Measurements from ENCODE around the gene ACSL5. TPM values are rescaled to one million over a fixed set of nuclear protein-coding genes. Genes with fewer than 3 reads are reported as not detected.

ACSL5 gene
- total and polyA plus RNA-seq, 2 donors (not counting 1 experiment from before 2014, with no cell fraction given): 31.5 to 36.2 TPM

DNA sequence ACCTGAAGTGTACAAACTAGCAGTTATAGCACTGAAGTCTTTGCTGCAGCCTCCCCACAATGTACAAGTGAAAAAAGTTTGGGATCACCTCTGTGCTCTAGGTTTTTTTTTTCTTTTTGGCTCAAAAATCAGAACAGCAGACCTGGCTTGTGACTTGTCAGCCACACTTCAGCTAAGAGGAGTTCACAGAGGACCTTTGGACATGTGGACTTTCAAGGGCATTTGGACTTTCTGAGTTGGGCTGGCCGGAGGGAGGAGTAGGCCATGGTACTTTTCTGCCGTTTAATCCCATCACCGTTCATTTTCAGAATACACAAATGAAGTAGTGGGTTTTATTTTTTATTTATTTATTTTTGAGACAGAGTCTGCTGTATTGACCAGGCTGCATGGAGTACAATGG, 21.9 kb upstream of the ACSL5 start:
- POLR2A ChIA-PET: no interaction called here
- H3K27me3 Mint-ChIP-seq: no peaks in the 10 kb centered on the region
- CTCF ChIA-PET: no interaction called here

DNA sequence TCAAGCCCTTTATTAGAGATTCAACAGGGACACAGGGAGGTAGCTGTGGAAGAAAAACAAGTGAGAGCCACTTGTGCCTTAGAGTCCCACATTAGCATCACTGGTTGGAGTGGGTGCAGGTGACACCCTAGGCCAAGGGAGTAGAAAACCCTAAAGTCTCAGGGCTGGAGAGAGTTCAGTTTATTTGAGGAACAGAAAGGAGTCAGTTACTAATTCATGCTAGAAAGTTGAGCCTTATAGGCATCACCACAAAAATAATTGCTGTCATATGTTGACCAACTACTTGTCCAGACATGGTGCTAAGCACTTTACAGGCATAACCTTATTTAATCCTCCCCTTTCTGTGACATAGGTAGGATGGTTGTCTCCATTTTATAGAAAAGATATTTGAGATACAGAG, 20.9 kb upstream of the ACSL5 start:
- no peak overlapping the region for H3K27ac Mint-ChIP-seq
- no peaks in the 10 kb centered on the region for H3K4me1 ChIP-seq (ENCODE audit: control insufficient read depth in 2 of 2, insufficient read depth in 2 of 2, low read length in 2 of 2)
- POLR2A ChIA-PET: no interaction called here

More for the DNA sequence above, 21.9 kb upstream of the ACSL5 start:
- no peak for ATAC-seq (ENCODE audit: low read depth)
- WGBS (ENCODE audit: insufficient coverage): no CpG with 5 or more reads among the region's 3 CpGs
- Histone ChIP-seq H3K27ac (ENCODE audit: low read length in 2 of 2) (no peak overlapping the region), H3K4me1 (ENCODE audit: control insufficient read depth in 2 of 2, insufficient read depth in 2 of 2, low read length in 2 of 2) (no peaks in the 10 kb centered on the region), H3K4me2 (replicated peaks; ENCODE audit: low read depth, low read length, poor library complexity, severe bottlenecking) (no peak overlapping the region), H3K4me3 (ENCODE audit: control extremely low read depth in 1 of 5, extremely low read depth in 1 of 5, insufficient read depth in 1 of 5, low read depth in 2 of 5, low read length in 4 of 5) (no peak overlapping the region), H3K79me2 (ENCODE audit: control insufficient read depth, insufficient read depth, low read length) (no peaks in the 10 kb centered on the region), H2AFZ (ENCODE audit: insufficient read depth, low read depth, low read length, poor library complexity, severe bottlenecking) (no peak overlapping the region), H3K9ac (ENCODE audit: low read length) (no peak overlapping the region), H4K20me1 (ENCODE audit: control insufficient read depth, insufficient read depth, low read length, poor library complexity, severe bottlenecking) (no peaks in the 10 kb centered on the region), H3K27me3 (replicated peaks in 1 of 4; ENCODE audit: control extremely low read depth in 1 of 4, control insufficient read depth in 3 of 4, insufficient read depth in 4 of 4, low read length in 3 of 4) (no peaks in the 10 kb centered on the region), H3K9me3 (ENCODE audit: control extremely low read depth in 1 of 3, control insufficient read depth in 2 of 3, insufficient read depth in 1 of 3, low read length in 2 of 3) (peaks cover 0 to 4% (median 0%) of the 10 kb centered on the region in 3 donors), H3K36me3 (replicated peaks in 1 of 2; ENCODE audit: control extremely low read depth in 1 of 2, control insufficient read depth in 1 of 2, extremely low read depth in 1 of 2, insufficient read depth in 2 of 2, low read length in 1 of 2) (no peaks in the 10 kb centered on the region)
- no peak for TF ChIP-seq EZH2 (IDR thresholded peaks at IDR 0.05; ENCODE audit: borderline replicate concordance, insufficient read depth, low read depth, low read length, poor library complexity, severe bottlenecking)
- TF ChIP-seq, protein P1, sequence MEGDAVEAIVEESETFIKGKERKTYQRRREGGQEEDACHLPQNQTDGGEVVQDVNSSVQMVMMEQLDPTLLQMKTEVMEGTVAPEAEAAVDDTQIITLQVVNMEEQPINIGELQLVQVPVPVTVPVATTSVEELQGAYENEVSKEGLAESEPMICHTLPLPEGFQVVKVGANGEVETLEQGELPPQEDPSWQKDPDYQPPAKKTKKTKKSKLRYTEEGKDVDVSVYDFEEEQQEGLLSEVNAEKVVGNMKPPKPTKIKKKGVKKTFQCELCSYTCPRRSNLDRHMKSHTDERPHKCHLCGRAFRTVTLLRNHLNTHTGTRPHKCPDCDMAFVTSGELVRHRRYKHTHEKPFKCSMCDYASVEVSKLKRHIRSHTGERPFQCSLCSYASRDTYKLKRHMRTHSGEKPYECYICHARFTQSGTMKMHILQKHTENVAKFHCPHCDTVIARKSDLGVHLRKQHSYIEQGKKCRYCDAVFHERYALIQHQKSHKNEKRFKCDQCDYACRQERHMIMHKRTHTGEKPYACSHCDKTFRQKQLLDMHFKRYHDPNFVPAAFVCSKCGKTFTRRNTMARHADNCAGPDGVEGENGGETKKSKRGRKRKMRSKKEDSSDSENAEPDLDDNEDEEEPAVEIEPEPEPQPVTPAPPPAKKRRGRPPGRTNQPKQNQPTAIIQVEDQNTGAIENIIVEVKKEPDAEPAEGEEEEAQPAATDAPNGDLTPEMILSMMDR (IDR thresholded peaks at IDR 0.05): no peak
- no peak for DNase-seq
- Mint-ChIP-seq H3K27ac (no peak overlapping the region), H3K9me3 (ENCODE audit: insufficient read depth) (no peaks in the 10 kb centered on the region), H3K4me1 (no peaks in the 10 kb centered on the region), H3K4me3 (no peak overlapping the region)
- intact Hi-C loops (cut with micrococcal nuclease): no loop called here

More for the DNA sequence above, 20.9 kb upstream of the ACSL5 start:
- no peak overlapping the region for H2AFZ ChIP-seq (ENCODE audit: insufficient read depth, low read depth, low read length, poor library complexity, severe bottlenecking)
- H3K36me3 ChIP-seq (replicated peaks in 1 of 2; ENCODE audit: control extremely low read depth in 1 of 2, control insufficient read depth in 1 of 2, extremely low read depth in 1 of 2, insufficient read depth in 2 of 2, low read length in 1 of 2): no peaks in the 10 kb centered on the region
- no peaks in the 10 kb centered on the region for H3K79me2 ChIP-seq (ENCODE audit: control insufficient read depth, insufficient read depth, low read length)
- no peaks in the 10 kb centered on the region for H3K27me3 ChIP-seq (replicated peaks in 1 of 4; ENCODE audit: control extremely low read depth in 1 of 4, control insufficient read depth in 3 of 4, insufficient read depth in 4 of 4, low read length in 3 of 4)
- Mint-ChIP-seq H3K27me3 (no peaks in the 10 kb centered on the region), H3K4me1 (no peaks in the 10 kb centered on the region), H3K9me3 (ENCODE audit: insufficient read depth) (no peaks in the 10 kb centered on the region), H3K4me3 (no peak overlapping the region)
- intact Hi-C loops (cut with micrococcal nuclease): no loop called here
- H3K27ac ChIP-seq (ENCODE audit: low read length in 2 of 2): no peak overlapping the region
- no peaks in the 10 kb centered on the region for H4K20me1 ChIP-seq (ENCODE audit: control insufficient read depth, insufficient read depth, low read length, poor library complexity, severe bottlenecking)
- no peak for DNase-seq
- no peak overlapping the region for H3K9ac ChIP-seq (ENCODE audit: low read length)
- H3K4me3 ChIP-seq (ENCODE audit: control extremely low read depth in 1 of 5, extremely low read depth in 1 of 5, insufficient read depth in 1 of 5, low read depth in 2 of 5, low read length in 4 of 5): no peak overlapping the region
- peaks cover 0 to 4% (median 0%) of the 10 kb centered on the region in 3 donors for H3K9me3 ChIP-seq (ENCODE audit: control extremely low read depth in 1 of 3, control insufficient read depth in 2 of 3, insufficient read depth in 1 of 3, low read length in 2 of 3)
- CTCF ChIA-PET: no interaction called here
- no peak for TF ChIP-seq EZH2 (IDR thresholded peaks at IDR 0.05; ENCODE audit: borderline replicate concordance, insufficient read depth, low read depth, low read length, poor library complexity, severe bottlenecking)
- TF ChIP-seq, protein P1 (IDR thresholded peaks at IDR 0.05): no peak
- no peak overlapping the region for H3K4me2 ChIP-seq (replicated peaks; ENCODE audit: low read depth, low read length, poor library complexity, severe bottlenecking)
- no peak for ATAC-seq (ENCODE audit: low read depth)

Data from B cell (primary cell).